Stomach (tissue), 9 donors: Measurements from ENCODE around the gene TAGLN2. TPM values are rescaled to one million over a fixed set of nuclear protein-coding genes. Genes with fewer than 3 reads are reported as not detected.
A peak's percentile ranks its signal among the peaks of the same experiment; 100 is the strongest.

Experiments
- DNase-seq, 2 donors: peaks; one replicate each; pipeline versions ENCODE4 v3.0.0 to v3.0.0-alpha.2; 2013 to 2019
- H3K27ac ChIP-seq, 5 donors: fragments of 200-600 bp in 4 of 5; sonication (generic) in 4 of 5; one replicate each; pipeline ENCODE4 v1.5.1; 2013 to 2019; ENCODE audit warnings: mild to moderate bottlenecking in 1 of 5, moderate library complexity in 1 of 5
- H3K27me3 ChIP-seq, 3 donors: fragments of 200-600 bp; sonication (generic); one replicate each; pipeline ENCODE4 v1.5.1; 2017 to 2019; ENCODE audit warnings: mixed run types in 1 of 3
- H3K36me3 ChIP-seq, 4 donors: fragments of 200-600 bp; sonication (generic); 1 replicate in 3 of 4; 2 replicates in 1 of 4; pipeline ENCODE4 v1.5.1; 2016 to 2019
- H3K4me1 ChIP-seq, 4 donors: fragments of 200-600 bp; sonication (generic); one replicate each; pipeline ENCODE4 v1.5.1; 2016 to 2019
- H3K4me3 ChIP-seq, 4 donors: fragments of 200-600 bp; sonication (generic) in 3 of 4; one replicate each; pipeline ENCODE4 v1.5.1; 2016 to 2019; ENCODE audit warnings: mild to moderate bottlenecking in 1 of 4
- H3K9me3 ChIP-seq, 4 donors: fragments of 200-600 bp; sonication (generic); one replicate each; pipeline ENCODE4 v1.5.1; 2016 to 2019
- CTCF ChIP-seq, 7 experiments: fragments of 450-650 bp in 4 of 7; fragments of 200-600 bp in 3 of 7; sonication (generic) in 3 of 7; IDR thresholded peaks; one replicate each; pipeline ENCODE4 v1.5.1; 2016 to 2019; ENCODE audit warnings: antibody characterized with exemption in 7 of 7, control low read depth in 2 of 7, mild to moderate bottlenecking in 1 of 7
- EP300 ChIP-seq: sonication (generic); formaldehyde crosslinking; IDR thresholded peaks from one replicate; pipeline ENCODE4 v1.6.1; 2017; ENCODE audit warnings: antibody characterized with exemption
- POLR2A ChIP-seq, 4 donors: fragments of 450-650 bp; IDR thresholded peaks; one replicate each; pipeline ENCODE4 v1.6.1; 2016; ENCODE audit warnings: antibody characterized with exemption in 4 of 4, control low read depth in 2 of 4, mild to moderate bottlenecking in 1 of 4, moderate library complexity in 1 of 4
- POLR2AphosphoS5 ChIP-seq, 3 donors: sonication (generic); formaldehyde crosslinking; IDR thresholded peaks; one replicate each; pipeline ENCODE4 v1.6.1; 2016; ENCODE audit warnings: antibody characterized with exemption in 3 of 3
- WGBS, 5 donors: extraction: QIAGEN DNeasy Blood & Tissue Kit in 3 of 5; methylation state at CpG; one replicate each; pipeline versions ENCODE4 v1.1.5 to v1.1.7; 2013 to 2018; 5-methylcytosine and 5-hydroxymethylcytosine counted together
- intact Hi-C: fragments of 100-400 bp; cut with DNase I; formaldehyde crosslinking; loops from one replicate; pipeline ENCODE4 v1.15.1; 2023; ENCODE audit warnings: low total_unique reads
- polyA plus RNA-seq, 3 donors: library from polyadenylated mRNA; stranded (reverse); fragments of 200-250 nt; gene quantifications; one replicate each; pipeline ENCODE4 v1.2.3, GENCODE V29; 2013
- total RNA-seq, 5 donors: library from RNA; depleted of rRNA; stranded (reverse); fragments of >200 nt; gene quantifications; one replicate each; pipeline versions ENCODE4 v1.1.0 to v1.2.3, GENCODE V29; 2014 to 2016
- donor health status: healthy with polysubstance abuse.
- donor health status: Bipolar disorder and iron deficiency.
- donor health status: healthy.

Gene TAGLN2
- total and polyA plus RNA-seq, 8 donors: 49.0 to 1,290 (median 292) TPM

GRCh38 chr1:159914252-159915018 lies 10.9 kb downstream of the TAGLN2 start:
- WGBS, 5 donors: 34 to 66% (median 47%) methylated on average over 10 of the region's 10 CpGs
- H3K36me3 ChIP-seq: peaks cover 20 to 37% (median 25%) of the 10 kb centered on the region in 4 donors
- TF ChIP-seq EP300: no peak
- TF ChIP-seq POLR2A (IDR thresholded peaks at IDR 0.05): no peak
- TF ChIP-seq POLR2AphosphoS5 (IDR thresholded peaks at IDR 0.05): peak in 2 of 3 donors; percentile 7 to 50
- no peak for TF ChIP-seq CTCF (IDR thresholded peaks at IDR 0.05)
- intact Hi-C loops: no loop called here
- peak overlapping the region; percentile 75 to 99 (median 83) for H3K27ac ChIP-seq
- H3K4me3 ChIP-seq: no peak overlapping the region
- DNase-seq: peak; percentile 57 to 75
- no peaks in the 10 kb centered on the region for H3K27me3 ChIP-seq
- no peaks in the 10 kb centered on the region for H3K9me3 ChIP-seq
- H3K4me1 ChIP-seq: peaks cover 79 to 99% (median 86%) of the 10 kb centered on the region in 4 donors

- Histone ChIP-seq H3K27me3 (no peaks in the 10 kb centered on the region), H3K9me3 (no peaks in the 10 kb centered on the region), H3K27ac (peak overlapping the region; percentile 75 to 99 (median 83)), H3K4me3 (no peak overlapping the region), H3K36me3 (peaks cover 11 to 28% (median 17%) of the 10 kb centered on the region in 4 donors), H3K4me1 (peaks cover 71 to 99% (median 81%) of the 10 kb centered on the region in 4 donors)
- TF ChIP-seq CTCF (IDR thresholded peaks at IDR 0.05) (no peak), POLR2AphosphoS5 (IDR thresholded peaks at IDR 0.05) (peak in 2 of 3 donors; percentile 44 to 48)
- intact Hi-C loops: no loop called here
- peak; percentile 73 to 76 for DNase-seq
- WGBS, 5 donors: 21 to 54% (median 43%) methylated on average over 5 of the region's 5 CpGs
These were observed 11.7 kb downstream of the TAGLN2 start for GRCh38 chr1:159913451-159914192.

GRCh38 chr1:159911326-159912070 lies 13.8 kb downstream of the TAGLN2 start:
- no peak for TF ChIP-seq POLR2AphosphoS5 (IDR thresholded peaks at IDR 0.05)
- intact Hi-C loops: no loop called here
- DNase-seq: no peak
- H3K27me3 ChIP-seq: no peaks in the 10 kb centered on the region
- WGBS, 5 donors: 41 to 68% (median 50%) methylated on average over 4 to 6 of the region's 6 CpGs
- no peaks in the 10 kb centered on the region for H3K9me3 ChIP-seq
- peak overlapping the region; percentile 75 to 99 (median 77) for H3K27ac ChIP-seq
- H3K4me3 ChIP-seq: no peak overlapping the region
- H3K4me1 ChIP-seq: peaks cover 51 to 85% (median 60%) of the 10 kb centered on the region in 4 donors
- H3K36me3 ChIP-seq: peaks cover 0 to 7% (median 0%) of the 10 kb centered on the region in 4 donors

GRCh38 chr1:159908031-159908940 lies 17.0 kb downstream of the TAGLN2 start:
- Histone ChIP-seq H3K4me1 (peaks cover 33 to 53% (median 38%) of the 10 kb centered on the region in 4 donors), H3K27ac (peak overlapping the region in 4 of 5 donors; percentile 67 to 99 (median 82)), H3K27me3 (no peaks in the 10 kb centered on the region), H3K9me3 (no peaks in the 10 kb centered on the region), H3K4me3 (no peak overlapping the region), H3K36me3 (no peaks in the 10 kb centered on the region)
- TF ChIP-seq EP300 (no peak), POLR2AphosphoS5 (IDR thresholded peaks at IDR 0.05) (no peak), CTCF (IDR thresholded peaks at IDR 0.05) (no peak)
- DNase-seq: no peak
- intact Hi-C loops: no loop called here
- WGBS, 5 donors: 62 to 67% (median 63%) methylated on average over 8 to 9 of the region's 9 CpGs
